NCI-H2196 (cell line): ENCODE measurements around the gene LRRK1.
A peak's percentile ranks its signal among the peaks of the same experiment; 100 is the strongest.

Experiments used
- DNase-seq: peaks from one replicate; lab custom pipeline; 2025; ENCODE audit not compliant: unreplicated experiment; lab: John Stamatoyannopoulos, UW

LRRK1 gene

GRCh38 chr15:100891307-100892012 is 27.7 kb upstream of the LRRK1 start:
- DNase-seq = no peak

- no peak for DNase-seq
Measured at GRCh38 chr15:100892013-100892355, 27.2 kb upstream of the LRRK1 start.

DNA sequence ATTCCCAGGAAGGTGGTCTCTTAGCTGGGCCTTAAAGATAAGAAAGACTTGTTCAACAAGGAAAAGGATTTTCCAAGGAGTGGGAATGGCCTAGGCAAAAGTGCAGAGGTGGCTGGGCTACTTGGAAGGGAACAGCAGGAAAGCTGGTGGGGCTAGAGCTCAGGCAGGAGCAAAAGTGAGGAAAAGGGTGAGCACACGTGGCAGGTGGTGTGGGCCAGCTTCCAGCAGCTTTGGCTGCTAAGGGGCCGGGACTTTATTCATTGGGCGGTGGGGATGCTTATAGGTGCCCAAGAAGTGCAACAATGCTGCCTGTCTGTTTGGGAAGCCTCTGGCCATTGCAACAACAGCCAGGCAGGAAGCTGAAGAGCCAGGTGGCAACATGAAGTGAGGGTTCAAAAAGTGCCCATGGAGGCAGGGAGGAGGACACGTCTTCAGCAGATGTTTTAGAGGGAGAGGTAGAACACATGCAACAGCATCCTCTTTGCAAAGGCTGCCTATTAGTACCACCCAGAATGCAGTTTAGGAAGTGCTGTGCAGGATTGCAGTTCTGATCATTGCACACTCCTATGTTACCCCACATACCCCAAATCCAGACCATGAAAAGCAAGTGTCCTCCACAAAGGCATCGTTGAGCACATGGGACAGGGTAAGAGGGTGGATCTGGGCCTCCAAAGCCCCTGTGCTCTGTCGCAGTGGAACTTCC is 25.7 kb upstream of the LRRK1 start:
- no peak for DNase-seq

- DNase-seq = no peak
Measured at GRCh38 chr15:100893964-100894295, 25.2 kb upstream of the LRRK1 start.

GRCh38 chr15:100895721-100896120 is 23.4 kb upstream of the LRRK1 start:
- DNase-seq = no peak

GRCh38 chr15:100897221-100898151 is 21.7 kb upstream of the LRRK1 start:
- no peak for DNase-seq

DNA sequence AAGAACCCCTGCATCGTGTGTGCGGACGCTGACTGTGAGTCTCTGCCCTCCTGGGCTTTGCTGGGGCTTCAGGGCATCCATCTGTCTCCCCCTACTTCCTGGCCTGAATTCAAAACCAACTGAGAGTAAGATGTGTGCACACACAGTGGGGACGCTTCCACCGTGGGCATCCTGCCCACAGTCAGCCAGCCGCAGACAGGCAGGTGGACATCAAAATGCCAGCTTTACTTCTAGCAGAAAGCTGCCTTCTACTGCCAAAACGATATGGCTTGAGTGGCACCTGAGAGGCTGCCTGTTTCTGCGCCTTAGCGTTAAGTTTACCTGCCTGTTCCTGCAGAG is 21.0 kb upstream of the LRRK1 start:
- no peak for DNase-seq

GRCh38 chr15:100898661-100899462 is 20.3 kb upstream of the LRRK1 start:
- no peak for DNase-seq

- no peak for DNase-seq
Measured at GRCh38 chr15:100899601-100900000, 19.6 kb upstream of the LRRK1 start.

DNA sequence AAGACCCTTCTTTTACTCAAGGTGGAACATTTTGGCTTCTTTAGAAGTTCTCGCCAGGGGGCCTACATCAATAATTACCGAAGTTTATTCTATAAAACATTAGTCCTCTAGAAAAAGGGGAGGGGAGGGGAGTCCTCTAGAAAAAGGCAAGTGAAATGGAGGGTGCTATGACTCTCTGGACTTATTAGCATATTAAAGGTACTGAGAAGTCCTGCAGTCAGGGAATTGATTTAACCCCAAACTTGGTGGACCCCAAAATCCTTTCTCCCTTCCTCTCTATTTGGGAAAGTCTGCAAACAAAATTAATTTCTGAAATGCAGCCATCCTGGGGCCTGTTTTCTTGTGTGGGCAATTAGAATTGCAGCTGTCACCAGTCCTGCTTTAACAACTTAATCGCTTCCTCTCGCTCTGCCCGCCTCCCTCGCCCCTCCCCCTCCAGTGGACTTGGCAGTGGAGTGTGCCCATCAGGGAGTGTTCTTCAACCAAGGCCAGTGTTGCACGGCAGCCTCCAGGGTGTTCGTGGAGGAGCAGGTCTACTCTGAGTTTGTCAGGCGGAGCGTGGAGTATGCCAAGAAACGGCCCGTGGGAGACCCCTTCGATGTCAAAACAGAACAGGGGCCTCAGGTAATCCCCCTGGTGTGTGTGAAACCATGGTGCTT is 18.9 kb upstream of the LRRK1 start:
- no peak for DNase-seq

- DNase-seq = no peak
Measured at GRCh38 chr15:100900795-100901169, 18.4 kb upstream of the LRRK1 start.

GRCh38 chr15:100901296-100901695 is 17.9 kb upstream of the LRRK1 start:
- DNase-seq = no peak

- DNase-seq = no peak
Measured at GRCh38 chr15:100901702-100902435, 17.3 kb upstream of the LRRK1 start.

DNA sequence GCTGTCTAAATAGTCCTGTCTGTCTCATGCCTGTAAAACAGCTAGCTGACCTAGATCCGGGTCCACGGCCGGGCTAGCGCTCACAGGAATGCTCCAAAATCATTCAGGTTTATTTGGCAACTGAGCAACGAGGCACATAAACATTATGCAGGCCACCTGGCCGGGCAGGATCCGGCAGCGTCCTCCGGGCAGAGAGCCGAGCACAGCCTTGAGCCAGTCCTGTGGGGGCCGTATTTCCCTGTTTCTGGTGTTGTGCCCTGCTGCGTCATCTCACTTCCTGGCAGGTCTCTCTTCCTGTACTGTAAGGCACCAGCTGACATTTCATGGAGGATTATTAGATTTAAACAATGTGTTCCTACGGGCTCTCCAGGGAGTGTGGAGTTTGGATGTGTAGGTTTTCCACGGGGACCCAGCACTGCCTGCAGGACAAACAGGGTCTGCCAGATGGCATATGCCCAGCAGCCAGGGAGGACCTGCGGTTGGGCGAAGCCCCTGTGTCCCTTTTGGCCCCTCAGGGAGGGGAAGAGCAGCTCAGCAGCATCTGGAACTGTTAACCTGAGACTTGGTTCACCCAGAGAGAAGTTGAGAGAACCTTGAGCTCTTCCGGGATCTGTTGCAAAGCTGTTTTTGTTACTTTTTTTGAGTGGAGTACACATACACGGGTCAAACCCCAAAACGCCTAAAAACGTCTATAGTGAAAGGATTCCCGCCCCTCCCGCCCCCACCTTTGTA is 16.6 kb upstream of the LRRK1 start:
- peak; percentile 78 for DNase-seq

DNA sequence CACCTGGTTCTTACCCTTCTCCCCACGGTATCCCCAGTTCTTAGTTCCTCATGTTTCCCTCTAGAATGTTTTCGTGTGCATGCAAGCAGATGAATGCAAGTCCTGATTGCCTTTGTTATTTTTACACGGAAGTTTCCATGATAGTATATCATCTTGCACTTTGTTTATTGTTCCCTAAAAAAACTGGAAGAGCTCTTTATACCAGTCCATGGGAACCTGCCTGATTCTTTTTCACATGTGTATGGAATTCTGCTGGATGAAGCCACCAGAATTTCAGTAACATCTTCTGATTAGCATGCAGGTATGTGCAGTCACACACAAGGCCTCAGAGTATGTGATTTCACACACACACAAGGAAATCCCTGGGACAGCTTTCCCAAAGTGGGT is 16.0 kb upstream of the LRRK1 start:
- no peak for DNase-seq

DNA sequence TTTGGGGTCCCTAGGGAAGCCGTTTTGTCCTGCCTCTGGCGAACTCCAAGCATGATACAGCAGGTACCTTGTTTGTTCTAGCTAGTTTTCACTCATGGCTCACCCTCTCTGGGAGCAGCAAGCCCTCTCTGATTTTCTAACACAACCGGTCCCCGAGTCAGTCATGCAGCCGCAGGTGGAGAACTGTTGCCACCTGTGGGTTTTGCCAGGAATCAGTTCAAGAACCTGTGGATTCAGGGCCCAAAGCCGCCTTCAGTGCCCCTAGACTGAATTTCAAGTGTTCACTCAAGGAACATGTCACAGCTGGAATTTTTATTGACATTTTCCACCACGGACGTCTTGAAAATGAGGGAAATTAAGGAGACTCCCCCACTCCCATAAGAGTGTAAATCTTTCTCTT is 13.3 kb upstream of the LRRK1 start:
- no peak for DNase-seq

- DNase-seq = no peak
Measured at GRCh38 chr15:100908466-100908865, 10.7 kb upstream of the LRRK1 start.

- DNase-seq = no peak
Measured at GRCh38 chr15:100909565-100909964, 9.6 kb upstream of the LRRK1 start.
